HL-60/S4 treated with phorbol 12-myristate 13-acetate at 8.2 ng/mL for 4 days and 3 days (cell line): Measurements from ENCODE around the gene MFNG.

Experiments used
- in situ Hi-C: fragments of 300-500 bp; cut with MboI; formaldehyde crosslinking; loops from 2 replicates; pipeline ENCODE4 v1.15.0; 2022; ENCODE audit warnings: low sequenced_read_pairs

The MFNG gene

GRCh38 chr22:37497062-37497599 is 10.9 kb upstream of the MFNG start:
- in situ Hi-C loops, result no loop called here

GRCh38 chr22:37496651-37497050 is 10.5 kb upstream of the MFNG start:
- in situ Hi-C loops, result no loop called here

DNA sequence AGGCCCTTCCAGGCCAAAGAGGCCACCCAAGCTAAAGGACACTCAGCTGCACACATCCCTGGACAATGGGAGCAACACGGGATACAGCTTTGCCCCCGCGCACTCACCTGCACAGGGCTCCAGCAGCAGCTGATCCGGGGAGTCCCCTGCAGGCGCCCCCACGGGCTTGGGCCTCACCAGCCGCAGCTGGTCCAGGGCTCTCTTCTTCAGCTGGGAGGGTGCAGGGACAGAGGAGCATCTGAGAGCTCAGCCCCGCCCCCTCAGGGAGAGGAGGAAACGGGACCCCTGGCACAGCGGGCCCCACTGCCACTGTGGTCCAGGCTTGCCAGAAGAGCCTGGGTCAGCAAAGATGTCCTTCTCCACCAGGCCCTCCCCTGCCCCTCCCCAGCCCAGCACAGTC is 7.8 kb upstream of the MFNG start:
- in situ Hi-C loops, result no loop called here

GRCh38 chr22:37492428-37493344 is 6.5 kb upstream of the MFNG start:
- in situ Hi-C loops, result no loop called here

DNA sequence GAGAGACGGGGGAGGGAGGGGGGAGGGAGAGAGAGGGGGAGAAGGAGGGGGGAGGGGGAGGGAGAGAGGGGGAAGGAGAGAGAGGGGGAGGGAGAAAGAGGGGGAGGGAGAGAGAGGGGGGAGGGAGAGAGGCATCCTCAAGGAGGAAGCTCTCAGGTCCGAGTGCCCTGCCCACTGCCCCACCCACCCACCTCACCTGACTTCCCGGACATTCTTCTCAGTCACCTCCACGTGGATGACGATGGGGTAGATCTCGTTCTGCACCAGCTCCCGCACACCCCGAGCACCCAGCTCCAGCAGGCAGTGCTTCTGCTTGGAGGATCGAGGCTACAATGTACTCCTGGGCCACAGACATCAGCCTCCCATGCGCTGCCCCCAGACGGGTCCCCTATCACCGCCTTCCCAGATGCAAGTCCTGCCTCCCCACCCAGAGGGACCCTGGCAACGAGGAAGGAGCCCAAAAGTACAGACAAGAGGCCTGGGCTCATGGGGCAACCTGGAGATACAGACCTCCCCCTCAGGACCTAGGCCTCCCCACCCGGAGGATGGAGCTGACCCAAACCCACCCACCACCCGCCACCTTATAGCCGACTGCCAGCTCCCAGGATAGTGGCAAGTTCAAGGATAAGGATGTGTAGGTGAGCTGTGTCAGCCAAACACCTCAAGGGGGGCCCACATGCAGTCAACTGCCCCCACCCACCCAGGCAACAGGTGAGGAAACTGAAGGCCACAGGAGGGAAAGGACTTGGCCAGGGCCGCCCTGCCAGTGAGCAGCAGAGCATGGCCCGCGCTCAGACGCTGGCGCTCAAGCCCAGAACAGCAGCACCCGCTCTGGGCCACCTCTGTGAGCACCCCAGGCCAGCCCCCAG is 5.6 kb upstream of the MFNG start:
- in situ Hi-C loops, result no loop called here

GRCh38 chr22:37491106-37491505 is 4.9 kb upstream of the MFNG start:
- in situ Hi-C loops, result no loop called here

GRCh38 chr22:37489983-37490382 is 3.8 kb upstream of the MFNG start:
- in situ Hi-C loops, result no loop called here

DNA sequence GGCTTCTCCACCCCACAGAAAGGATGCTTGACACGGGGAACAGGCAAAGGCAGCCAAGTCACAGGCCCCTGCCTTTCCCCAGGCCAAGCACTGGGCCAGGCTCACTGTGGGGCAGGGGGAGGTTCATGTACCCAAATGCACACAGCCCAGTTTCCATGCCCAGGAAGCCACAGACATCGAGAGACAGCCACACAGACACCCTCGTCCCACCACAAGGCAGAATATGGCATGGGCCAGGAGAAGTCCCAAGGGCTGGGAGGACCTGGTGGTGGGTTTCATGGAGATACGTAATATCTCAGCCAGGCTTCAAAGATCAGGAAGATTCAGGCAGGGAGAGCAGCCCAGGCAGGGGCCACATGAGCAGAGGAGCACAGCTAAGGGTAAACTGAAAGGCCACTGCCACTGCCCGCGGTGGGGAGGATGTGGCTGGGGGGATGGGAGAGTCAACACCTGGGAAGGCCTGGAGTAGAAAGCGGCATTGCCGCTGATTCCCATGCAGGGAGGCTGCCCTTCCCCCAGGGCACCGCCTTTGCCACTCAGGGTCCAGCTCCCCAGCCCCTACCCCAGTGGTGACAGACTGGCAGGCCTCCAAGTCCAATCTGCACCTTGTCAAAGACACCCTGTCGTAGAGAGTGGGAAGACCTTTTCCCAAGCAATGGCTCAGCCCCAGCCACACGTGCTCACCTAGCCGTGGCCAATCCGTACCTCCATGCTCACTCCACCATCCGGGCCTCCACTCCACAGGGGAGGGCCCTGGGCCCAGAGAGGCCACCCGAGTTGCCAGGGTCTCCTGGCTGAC is 2.4 kb upstream of the MFNG start:
- in situ Hi-C loops, result no loop called here

GRCh38 chr22:37487571-37487970 is 1.4 kb upstream of the MFNG start:
- in situ Hi-C loops, result no loop called here

GRCh38 chr22:37487129-37487528 is 945 bp upstream of the MFNG start:
- in situ Hi-C loops, result no loop called here

DNA sequence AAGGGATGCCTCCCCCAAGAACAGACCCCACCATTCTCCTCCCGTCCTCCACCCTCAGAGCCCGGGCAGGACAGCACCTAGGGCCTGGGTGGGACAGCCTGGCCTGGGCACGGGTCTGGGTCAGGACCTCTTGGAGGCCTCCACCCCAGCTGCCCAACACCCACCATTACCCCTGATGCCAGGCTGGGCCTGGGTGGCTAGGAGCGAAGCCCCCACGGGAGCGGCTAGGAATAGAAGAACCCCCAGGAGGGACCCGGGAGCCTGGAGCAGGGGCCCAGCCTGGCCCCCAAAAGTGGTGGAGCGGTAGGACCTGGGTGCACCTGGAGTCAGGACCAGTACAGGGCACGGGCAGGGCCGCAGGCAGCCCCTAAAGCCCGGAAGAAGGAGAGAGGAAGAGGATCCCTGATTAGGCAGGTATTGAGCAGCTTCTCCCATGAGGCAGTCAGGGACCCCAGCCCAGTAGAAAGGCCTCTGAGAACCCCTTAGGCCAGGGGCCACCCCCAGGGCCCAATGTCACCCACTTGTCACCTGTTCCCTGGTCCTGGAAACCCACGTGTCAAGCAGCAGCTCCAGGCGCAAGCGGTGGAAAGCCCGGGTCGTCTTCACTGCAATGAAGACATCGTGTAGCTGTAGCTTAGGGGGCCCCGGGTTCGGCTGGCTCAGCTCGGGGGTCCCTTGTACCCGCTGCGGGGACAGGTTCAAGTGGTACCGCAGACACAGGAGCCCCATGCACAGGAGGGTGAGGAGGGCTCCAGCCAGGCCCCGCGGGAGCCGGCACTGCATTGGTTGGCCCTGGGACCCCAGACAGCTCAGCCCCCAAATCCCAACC is 575 bp downstream of the MFNG start:
- in situ Hi-C loops, result no loop called here

- in situ Hi-C loops, result no loop called here
These were observed 1.4 kb downstream of the MFNG start for GRCh38 chr22:37484480-37485394.

DNA sequence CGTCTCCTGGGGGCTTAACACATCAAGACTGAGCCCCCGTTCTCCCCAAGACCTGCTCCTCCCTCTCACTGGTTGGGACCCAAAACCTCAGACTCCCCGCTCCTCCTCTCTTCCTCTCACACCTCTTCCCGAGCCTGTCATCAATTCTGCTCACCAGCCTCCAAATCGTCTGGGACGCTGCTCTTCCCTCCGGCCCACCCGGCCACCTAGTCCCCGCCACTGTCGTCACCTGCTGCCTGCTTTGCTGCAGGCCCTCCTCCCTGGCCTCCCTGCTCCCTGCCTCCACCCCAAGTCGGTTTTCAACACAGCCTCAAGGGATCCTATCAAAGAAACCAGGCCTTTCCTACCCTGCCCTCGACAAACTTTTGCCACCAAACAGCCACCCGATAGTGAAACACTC is 3.1 kb downstream of the MFNG start:
- in situ Hi-C loops, result no loop called here

GRCh38 chr22:37482244-37482643 is 3.9 kb downstream of the MFNG start:
- in situ Hi-C loops, result no loop called here

DNA sequence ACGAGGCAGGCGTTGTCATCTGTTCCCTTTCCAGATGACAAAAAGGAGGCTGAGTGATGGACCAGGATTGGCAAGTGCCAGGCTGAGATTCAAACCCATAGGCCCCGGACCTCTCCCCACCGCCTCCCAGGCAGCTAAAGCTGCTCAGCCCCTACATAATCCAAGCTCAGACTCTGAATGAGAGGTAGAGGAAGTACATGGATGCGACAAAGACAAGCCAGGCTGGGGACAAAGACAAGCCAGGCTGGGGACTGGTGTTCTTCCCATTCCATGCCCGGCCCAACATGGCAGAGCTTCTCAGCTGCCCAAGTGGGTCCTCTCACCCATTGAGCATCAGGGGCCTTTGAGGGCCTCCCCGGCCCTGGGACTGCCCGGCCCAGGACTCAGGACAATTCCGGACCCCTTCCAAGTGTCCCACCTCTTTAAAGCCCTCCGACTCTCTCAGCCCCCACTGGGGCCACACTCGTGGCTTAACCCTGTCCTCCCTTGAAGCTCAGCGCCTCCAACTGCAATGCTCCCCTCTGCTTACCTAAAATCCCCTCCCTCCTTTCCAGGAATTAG is 4.8 kb downstream of the MFNG start:
- in situ Hi-C loops, result no loop called here

DNA sequence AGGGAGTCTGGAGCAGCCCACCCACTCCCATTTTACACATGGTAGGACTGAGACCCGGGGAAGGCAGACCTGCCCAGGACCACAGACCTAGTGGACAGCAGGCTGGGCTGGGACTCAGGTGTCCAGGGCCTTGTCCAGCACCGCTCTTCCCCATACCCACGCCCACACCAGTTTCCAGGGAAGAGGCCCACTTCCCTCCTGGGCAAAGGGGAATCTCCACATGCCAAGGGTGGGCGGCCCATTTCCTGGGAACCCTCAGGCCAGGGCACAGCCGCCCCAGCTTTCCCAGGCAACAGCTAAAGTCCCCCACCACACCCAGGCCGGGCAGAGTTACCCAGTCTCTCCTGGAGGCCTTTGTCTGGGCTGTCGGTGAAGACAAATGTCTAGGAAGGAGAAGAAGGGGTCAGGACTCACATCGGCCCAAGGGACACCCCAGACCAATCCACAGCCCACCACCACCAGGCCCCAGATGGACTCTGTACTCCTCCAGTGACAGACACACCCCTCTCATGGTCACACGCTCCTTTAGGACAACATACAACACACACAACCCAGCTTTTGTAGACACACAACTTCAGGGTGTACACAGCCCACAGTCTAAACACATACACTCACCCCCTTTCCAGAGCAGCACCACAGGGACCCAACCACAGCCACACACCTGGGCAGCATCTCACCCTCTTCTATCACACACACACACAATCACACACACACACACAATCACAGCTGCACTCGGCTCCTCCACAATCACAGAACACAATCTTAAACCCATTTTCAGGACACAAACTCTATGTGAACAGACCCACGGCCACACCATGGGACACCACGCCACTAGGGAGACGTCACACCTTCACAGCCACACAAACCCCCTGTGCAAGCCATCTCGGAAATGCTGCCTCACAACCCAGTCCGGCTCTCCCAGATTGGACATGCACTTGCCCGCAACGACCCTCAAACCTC is 5.5 kb downstream of the MFNG start:
- in situ Hi-C loops, result no loop called here

- in situ Hi-C loops, result no loop called here
These were observed 7.0 kb downstream of the MFNG start for GRCh38 chr22:37479196-37479595.
